Lower lobe of right lung (tissue), 2 donors: ENCODE measurements around the gene MYL12B. TPM values are rescaled to one million over a fixed set of nuclear protein-coding genes. Genes with fewer than 3 reads are reported as not detected.

Experiments
- ATAC-seq, 2 donors: fragments of 200-7000 bp; cut with Tn5 transposase; one replicate each; pipeline ENCODE4 v1.9.1; 2020 to 2022; ENCODE audit warnings: mild to moderate bottlenecking in 2 of 2, moderate library complexity in 2 of 2
- DNase-seq: peaks from one replicate; pipeline ENCODE4 v3.0.0-alpha.2; 2020
- H3K27ac ChIP-seq: fragments of 200-600 bp; one replicate; pipeline ENCODE4 v1.8.0; 2022
- H3K27me3 ChIP-seq: fragments of 200-600 bp; one replicate; pipeline ENCODE4 v1.8.0; 2022; ENCODE audit warnings: low read depth
- H3K36me3 ChIP-seq: fragments of 200-600 bp; one replicate; pipeline ENCODE4 v1.8.0; 2022; ENCODE audit warnings: mild to moderate bottlenecking
- H3K4me1 ChIP-seq: fragments of 200-600 bp; one replicate; pipeline ENCODE4 v1.8.0; 2022
- H3K4me3 ChIP-seq: fragments of 200-600 bp; one replicate; pipeline ENCODE4 v1.8.0; 2022; ENCODE audit warnings: mild to moderate bottlenecking
- H3K9me3 ChIP-seq: fragments of 200-600 bp; one replicate; pipeline ENCODE4 v1.8.0; 2022
- CTCF ChIP-seq: fragments of 200-600 bp; IDR thresholded peaks from one replicate; pipeline ENCODE4 v1.8.0; 2022; ENCODE audit warnings: antibody characterized with exemption, mild to moderate bottlenecking
- intact Hi-C: fragments of 100-400 bp; cut with DNase I; formaldehyde crosslinking; loops from one replicate; pipeline ENCODE4 v1.11.0; 2022
- total RNA-seq: library from RNA; stranded (reverse); fragmentation: NEBNext Ultra II Directional; extraction: Animal tissue kit (Norgen Biotek cat#: 25700); gene quantifications from one replicate; pipeline ENCODE4 v1.2.1, GENCODE V29; 2021
- donor health status: DM: no; HTN: yes; CAD: no; lungs with severe emphysema.

The MYL12B gene
- total RNA-seq, 1 donor from 2014 or later, result 318 TPM

GRCh38 chr18:3248062-3248657 is 13.8 kb upstream of the MYL12B start:
- intact Hi-C loops, result no loop called here
- ATAC-seq (peak in 1 of 2 donors; percentile 7), DNase-seq (no peak)
- no peaks in the 10 kb centered on the region for H3K27me3 ChIP-seq
- peak overlapping the region; percentile 87 for H3K4me3 ChIP-seq
- H3K9me3 ChIP-seq, result no peaks in the 10 kb centered on the region
- peaks cover 6% of the 10 kb centered on the region for H3K36me3 ChIP-seq
- peak overlapping the region; percentile 100 for H3K27ac ChIP-seq
- TF ChIP-seq CTCF, result no peak
- H3K4me1 ChIP-seq, result peaks cover 61% of the 10 kb centered on the region

- H3K4me3 ChIP-seq, result peak overlapping the region; percentile 87
- DNase-seq (no peak), ATAC-seq (peak in 1 of 2 donors; percentile 40)
- TF ChIP-seq CTCF, result no peak
- intact Hi-C loops, result no loop called here
- no peaks in the 10 kb centered on the region for H3K9me3 ChIP-seq
- H3K27me3 ChIP-seq, result no peaks in the 10 kb centered on the region
- peaks cover 68% of the 10 kb centered on the region for H3K4me1 ChIP-seq
- peak overlapping the region; percentile 100 for H3K27ac ChIP-seq
- peaks cover 12% of the 10 kb centered on the region for H3K36me3 ChIP-seq
Measured at GRCh38 chr18:3248658-3249359, 13.1 kb upstream of the MYL12B start.

- no peaks in the 10 kb centered on the region for H3K27me3 ChIP-seq
- TF ChIP-seq CTCF, result no peak
- H3K4me3 ChIP-seq, result peak overlapping the region; percentile 87
- intact Hi-C loops, result no loop called here
- H3K4me1 ChIP-seq, result peaks cover 75% of the 10 kb centered on the region
- DNase-seq (no peak), ATAC-seq (no peak)
- peaks cover 29% of the 10 kb centered on the region for H3K36me3 ChIP-seq
- no peaks in the 10 kb centered on the region for H3K9me3 ChIP-seq
- peak overlapping the region; percentile 54 for H3K27ac ChIP-seq
Measured at GRCh38 chr18:3250237-3251107, 11.5 kb upstream of the MYL12B start.

GRCh38 chr18:3251249-3251962 is 10.5 kb upstream of the MYL12B start:
- H3K27me3 ChIP-seq, result no peaks in the 10 kb centered on the region
- ATAC-seq (no peak), DNase-seq (no peak)
- peaks cover 38% of the 10 kb centered on the region for H3K36me3 ChIP-seq
- intact Hi-C loops, result no loop called here
- peak overlapping the region; percentile 87 for H3K4me3 ChIP-seq
- peaks cover 79% of the 10 kb centered on the region for H3K4me1 ChIP-seq
- H3K27ac ChIP-seq, result peak overlapping the region; percentile 6
- no peaks in the 10 kb centered on the region for H3K9me3 ChIP-seq
- no peak for TF ChIP-seq CTCF

GRCh38 chr18:3251963-3252277 is 10.0 kb upstream of the MYL12B start:
- no peak for TF ChIP-seq CTCF
- no peak for DNase-seq
- H3K27me3 ChIP-seq, result no peaks in the 10 kb centered on the region
- H3K9me3 ChIP-seq, result no peaks in the 10 kb centered on the region
- no peak overlapping the region for H3K4me3 ChIP-seq
- intact Hi-C loops, result no loop called here
- peak overlapping the region; percentile 6 for H3K27ac ChIP-seq
- H3K36me3 ChIP-seq, result peaks cover 43% of the 10 kb centered on the region
- H3K4me1 ChIP-seq, result peaks cover 81% of the 10 kb centered on the region
- ATAC-seq, result no peak
